Common myeloid progenitor, CD34-positive (primary cell): ENCODE measurements around the gene TGFA.

Source experiments
- CTCF ChIA-PET: fragments of 350-600 bp; sonication (Branson Sonifier 250); formaldehyde crosslinking; loops from one replicate; lab custom pipeline; 2021; ENCODE audit warnings: antibody characterized with exemption; lab: Charles Lee
- POLR2A ChIA-PET: fragments of 350-600 bp; sonication (Branson Sonifier 250); formaldehyde crosslinking; loops from one replicate; lab custom pipeline; 2021; ENCODE audit warnings: antibody characterized with exemption; lab: Charles Lee
- DNase-seq, 3 donors: peaks; one replicate each; pipeline versions ENCODE4 v3.0.0 to v3.0.0-alpha.2; 2013
- H3K27ac ChIP-seq, 2 experiments: 1 replicate in 1 of 2; 2 replicates in 1 of 2; pipeline ENCODE4 v1.7.0; 2013; ENCODE audit warnings: inconsistent platforms in 2 of 2, low read length in 2 of 2, mild to moderate bottlenecking in 2 of 2, low read depth in 1 of 2, moderate library complexity in 1 of 2; ENCODE audit not compliant: severe bottlenecking in 2 of 2, insufficient read depth in 1 of 2, poor library complexity in 1 of 2
- H3K27me3 ChIP-seq, 5 experiments: replicated peaks in 2 of 5; 1 replicate in 3 of 5; 2 replicates in 2 of 5; pipeline versions ENCODE4 v1.6.1 to v1.7.0; 2013; ENCODE audit warnings: low read length in 4 of 5, mild to moderate bottlenecking in 2 of 5, moderate library complexity in 2 of 5, inconsistent platforms in 1 of 5; ENCODE audit not compliant: insufficient read depth in 5 of 5, control insufficient read depth in 4 of 5
- H3K36me3 ChIP-seq, 4 experiments: 1 replicate in 2 of 4; 2 replicates in 2 of 4; pipeline versions ENCODE4 v1.6.1 to v1.7.0; 2013; ENCODE audit warnings: low read length in 3 of 4, control low read depth in 1 of 4, mild to moderate bottlenecking in 1 of 4; ENCODE audit not compliant: control insufficient read depth in 4 of 4, insufficient read depth in 4 of 4
- H3K4me1 ChIP-seq, 4 experiments: 1 replicate in 3 of 4; 2 replicates in 1 of 4; pipeline versions ENCODE4 v1.6.1 to v1.7.1; 2013; ENCODE audit warnings: low read length in 3 of 4, mild to moderate bottlenecking in 3 of 4, control low read depth in 1 of 4, inconsistent platforms in 1 of 4, moderate library complexity in 1 of 4; ENCODE audit not compliant: control insufficient read depth in 4 of 4, insufficient read depth in 4 of 4; ENCODE audit errors: control extremely low read depth in 1 of 4
- H3K4me3 ChIP-seq, 7 experiments: 1 replicate in 4 of 7; 2 replicates in 3 of 7; pipeline versions ENCODE4 v1.5.1 to v1.7.0; 2013; ENCODE audit warnings: mild to moderate bottlenecking in 7 of 7, low read length in 6 of 7, moderate library complexity in 6 of 7, inconsistent platforms in 2 of 7, low read depth in 2 of 7, control low read depth in 1 of 7; ENCODE audit not compliant: insufficient read depth in 4 of 7, control insufficient read depth in 1 of 7; ENCODE audit errors: extremely low read depth in 1 of 7
- H3K9me3 ChIP-seq, 5 experiments: 1 replicate in 4 of 5; 2 replicates in 1 of 5; pipeline versions ENCODE4 v1.6.1 to v1.7.1; 2013; ENCODE audit warnings: low read length in 4 of 5, mild to moderate bottlenecking in 2 of 5, inconsistent platforms in 1 of 5, low read depth in 1 of 5, moderate library complexity in 1 of 5; ENCODE audit not compliant: control insufficient read depth in 4 of 5, insufficient read depth in 2 of 5; ENCODE audit errors: control extremely low read depth in 1 of 5
- WGBS: methylation state at CpG from one replicate; pipeline ENCODE4 v1.1.5; 2013; ENCODE audit not compliant: insufficient coverage; 5-methylcytosine and 5-hydroxymethylcytosine counted together

Gene TGFA

GRCh38 chr2:70513738-70514137, 39.9 kb downstream of the TGFA start:
- H3K9me3 ChIP-seq: no peaks in the 10 kb centered on the region
- WGBS: 100% methylated on average over 3 of the region's 4 CpGs
- CTCF ChIA-PET: no interaction called here
- no peaks in the 10 kb centered on the region for H3K36me3 ChIP-seq
- H3K4me3 ChIP-seq: no peak overlapping the region
- POLR2A ChIA-PET: no interaction called here
- peaks cover 3 to 23% (median 8%) of the 10 kb centered on the region in 4 experiments for H3K4me1 ChIP-seq
- no peaks in the 10 kb centered on the region for H3K27me3 ChIP-seq
- no peak overlapping the region for H3K27ac ChIP-seq
- DNase-seq: no peak

- no peak overlapping the region for H3K4me3 ChIP-seq
- H3K36me3 ChIP-seq: no peaks in the 10 kb centered on the region
- ChIA-PET CTCF (no interaction called here), POLR2A (no interaction called here)
- peaks cover 3 to 21% (median 8%) of the 10 kb centered on the region in 4 experiments for H3K4me1 ChIP-seq
- no peak for DNase-seq
- no peaks in the 10 kb centered on the region for H3K9me3 ChIP-seq
- 93% methylated on average over 8 of the region's 8 CpGs for WGBS
- H3K27ac ChIP-seq: no peak overlapping the region
- H3K27me3 ChIP-seq: no peaks in the 10 kb centered on the region
Measured at GRCh38 chr2:70511971-70512729, 41.5 kb downstream of the TGFA start.

GRCh38 chr2:70510313-70510712, 43.3 kb downstream of the TGFA start:
- Histone ChIP-seq H3K27ac (no peak overlapping the region), H3K27me3 (no peaks in the 10 kb centered on the region), H3K4me3 (no peak overlapping the region), H3K36me3 (no peaks in the 10 kb centered on the region), H3K9me3 (no peaks in the 10 kb centered on the region), H3K4me1 (peaks cover 0 to 3% (median 0%) of the 10 kb centered on the region in 4 experiments)
- 83% methylated on average over 1 of the region's 1 CpG for WGBS
- peak in 2 of 3 donors; percentile 48 to 50 for DNase-seq
- CTCF ChIA-PET: no interaction called here
- POLR2A ChIA-PET: no interaction called here

- ChIA-PET POLR2A (no interaction called here), CTCF (interaction anchor here (0.6 kb wide), 1 partner anchor 40 kb away, joined by 3 read pairs; no protein-coding TSS in a partner anchor)
- no peaks in the 10 kb centered on the region for H3K27me3 ChIP-seq
- WGBS: 100% methylated on average over 2 of the region's 3 CpGs
- no peak for DNase-seq
- no peak overlapping the region for H3K27ac ChIP-seq
- H3K4me1 ChIP-seq: no peaks in the 10 kb centered on the region
- H3K4me3 ChIP-seq: no peak overlapping the region
- H3K9me3 ChIP-seq: no peaks in the 10 kb centered on the region
- H3K36me3 ChIP-seq: no peaks in the 10 kb centered on the region
Measured at GRCh38 chr2:70509565-70509964, 44.1 kb downstream of the TGFA start.

GRCh38 chr2:70508711-70509462, 44.7 kb downstream of the TGFA start:
- Histone ChIP-seq H3K36me3 (no peaks in the 10 kb centered on the region), H3K9me3 (no peaks in the 10 kb centered on the region), H3K4me3 (no peak overlapping the region), H3K4me1 (no peaks in the 10 kb centered on the region), H3K27ac (no peak overlapping the region), H3K27me3 (no peaks in the 10 kb centered on the region)
- ChIA-PET CTCF (interaction anchor here (0.6 kb wide), 1 partner anchor 41 kb away, joined by 3 read pairs; no protein-coding TSS in a partner anchor), POLR2A (no interaction called here)
- WGBS: 98% methylated on average over 4 of the region's 7 CpGs
- no peak for DNase-seq

- Histone ChIP-seq H3K9me3 (no peaks in the 10 kb centered on the region), H3K4me3 (no peak overlapping the region), H3K27ac (no peak overlapping the region), H3K27me3 (no peaks in the 10 kb centered on the region), H3K36me3 (no peaks in the 10 kb centered on the region), H3K4me1 (no peaks in the 10 kb centered on the region)
- WGBS: 97% methylated on average over 5 of the region's 8 CpGs
- CTCF ChIA-PET: interaction anchor here (1.0 kb wide), 1 partner anchor 67 kb away, joined by 3 read pairs; no protein-coding TSS in a partner anchor
- no peak for DNase-seq
- POLR2A ChIA-PET: no interaction called here
Measured at GRCh38 chr2:70505613-70506391, 47.8 kb downstream of the TGFA start.
